Suprapubic skin (tissue), 4 donors: ENCODE data around the gene TEDC2. TPM values are rescaled to one million over a fixed set of nuclear protein-coding genes. Genes with fewer than 3 reads are reported as not detected.
A peak's percentile ranks its signal among the peaks of the same experiment; 100 is the strongest.
"Not testable (repeated sequence)": the region's sequence is repeated elsewhere in the genome, so short reads cannot be mapped to it uniquely, and the experiment has no call there.

Source experiments
- DNase-seq, 2 donors: peaks; one replicate each; pipeline ENCODE4 v3.0.0-alpha.2; 2019; ENCODE audit warnings: low spot score in 2 of 2
- H3K27ac ChIP-seq: fragments of 200-600 bp; sonication (generic); one replicate; pipeline ENCODE4 v1.5.1; 2019
- H3K27me3 ChIP-seq: fragments of 200-600 bp; sonication (generic); one replicate; pipeline ENCODE4 v1.5.1; 2019
- H3K36me3 ChIP-seq: fragments of 200-600 bp; sonication (generic); one replicate; pipeline ENCODE4 v1.5.1; 2019
- H3K4me1 ChIP-seq: fragments of 200-600 bp; sonication (generic); one replicate; pipeline ENCODE4 v1.5.1; 2019
- H3K4me3 ChIP-seq: fragments of 200-600 bp; sonication (generic); one replicate; pipeline ENCODE4 v1.5.1; 2019; ENCODE audit warnings: mild to moderate bottlenecking
- H3K9me3 ChIP-seq: fragments of 200-600 bp; sonication (generic); one replicate; pipeline ENCODE4 v1.5.1; 2019
- EP300 ChIP-seq: sonication (generic); formaldehyde crosslinking; IDR thresholded peaks from one replicate; pipeline ENCODE4 v1.6.1; 2017; ENCODE audit warnings: antibody characterized with exemption
- POLR2A ChIP-seq, 2 donors: fragments of 450-650 bp; IDR thresholded peaks; one replicate each; pipeline ENCODE4 v1.6.1; 2017; ENCODE audit warnings: antibody characterized with exemption in 2 of 2, mild to moderate bottlenecking in 2 of 2, moderate library complexity in 2 of 2
- POLR2AphosphoS5 ChIP-seq, 3 donors: sonication (generic); formaldehyde crosslinking; IDR thresholded peaks; one replicate each; pipeline ENCODE4 v1.6.1; 2017; ENCODE audit warnings: antibody characterized with exemption in 3 of 3
- WGBS: methylation state at CpG from one replicate; pipeline ENCODE4 v1.1.5; 2018; 5-methylcytosine and 5-hydroxymethylcytosine counted together
- total RNA-seq, 4 donors: library from RNA; depleted of rRNA; stranded (reverse); fragments of >200 nt; gene quantifications; one replicate each; pipeline ENCODE4 v1.1.0, GENCODE V29; 2016
- TF ChIP-seq, protein P1 (sequence below), 2 donors: fragments of 200-600 bp in 1 of 2; fragments of 450-650 bp in 1 of 2; sonication (generic) in 1 of 2; IDR thresholded peaks; one replicate each; pipeline ENCODE4 v1.5.1; 2016 to 2019; ENCODE audit warnings: antibody characterized with exemption in 2 of 2, mild to moderate bottlenecking in 1 of 2, moderate library complexity in 1 of 2

The TEDC2 gene
- total RNA-seq, 4 donors from 2014 or later = 1.4 to 2.2 (median 1.6) TPM; not detected in 1

GRCh38 chr16:2475413-2476344 is 15.8 kb downstream of the TEDC2 start:
- TF ChIP-seq EP300 = no peak
- no peak for TF ChIP-seq POLR2AphosphoS5 (IDR thresholded peaks at IDR 0.05)
- TF ChIP-seq, protein P1, sequence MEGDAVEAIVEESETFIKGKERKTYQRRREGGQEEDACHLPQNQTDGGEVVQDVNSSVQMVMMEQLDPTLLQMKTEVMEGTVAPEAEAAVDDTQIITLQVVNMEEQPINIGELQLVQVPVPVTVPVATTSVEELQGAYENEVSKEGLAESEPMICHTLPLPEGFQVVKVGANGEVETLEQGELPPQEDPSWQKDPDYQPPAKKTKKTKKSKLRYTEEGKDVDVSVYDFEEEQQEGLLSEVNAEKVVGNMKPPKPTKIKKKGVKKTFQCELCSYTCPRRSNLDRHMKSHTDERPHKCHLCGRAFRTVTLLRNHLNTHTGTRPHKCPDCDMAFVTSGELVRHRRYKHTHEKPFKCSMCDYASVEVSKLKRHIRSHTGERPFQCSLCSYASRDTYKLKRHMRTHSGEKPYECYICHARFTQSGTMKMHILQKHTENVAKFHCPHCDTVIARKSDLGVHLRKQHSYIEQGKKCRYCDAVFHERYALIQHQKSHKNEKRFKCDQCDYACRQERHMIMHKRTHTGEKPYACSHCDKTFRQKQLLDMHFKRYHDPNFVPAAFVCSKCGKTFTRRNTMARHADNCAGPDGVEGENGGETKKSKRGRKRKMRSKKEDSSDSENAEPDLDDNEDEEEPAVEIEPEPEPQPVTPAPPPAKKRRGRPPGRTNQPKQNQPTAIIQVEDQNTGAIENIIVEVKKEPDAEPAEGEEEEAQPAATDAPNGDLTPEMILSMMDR (IDR thresholded peaks at IDR 0.05) = no peak
- TF ChIP-seq POLR2A (IDR thresholded peaks at IDR 0.05) = no peak
- 19% methylated on average over 18 of the region's 55 CpGs for WGBS
- Histone ChIP-seq H3K9me3 (no peaks in the 10 kb centered on the region), H3K36me3 (no peaks in the 10 kb centered on the region), H3K27me3 (peaks cover 23% of the 10 kb centered on the region), H3K4me1 (peaks cover 53% of the 10 kb centered on the region), H3K27ac (peak overlapping the region; percentile 65), H3K4me3 (peak overlapping the region; percentile 59)
- no peak for DNase-seq

DNA sequence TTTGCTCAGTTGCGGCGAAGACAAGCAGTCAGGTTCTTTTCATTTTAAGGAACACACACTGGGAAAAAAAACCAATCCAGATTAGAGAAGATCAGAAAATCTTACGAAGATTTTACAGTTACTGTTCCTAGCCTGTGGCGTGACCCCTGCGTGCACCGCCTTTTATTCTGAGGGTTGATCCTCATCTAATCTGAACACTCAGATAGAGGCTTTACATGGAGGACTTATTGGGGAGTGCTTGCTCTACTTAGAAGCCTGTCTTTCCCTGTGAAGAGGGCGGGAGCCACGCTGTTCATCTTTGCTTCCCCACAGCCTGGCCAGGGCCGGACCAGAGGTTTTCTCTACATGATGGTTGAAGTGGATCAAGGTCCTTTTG is 16.4 kb downstream of the TEDC2 start:
- Histone ChIP-seq H3K4me1 (peaks cover 52% of the 10 kb centered on the region), H3K27ac (no peak overlapping the region), H3K9me3 (no peaks in the 10 kb centered on the region), H3K4me3 (no peak overlapping the region), H3K27me3 (peaks cover 23% of the 10 kb centered on the region), H3K36me3 (no peaks in the 10 kb centered on the region)
- no peak for DNase-seq
- TF ChIP-seq, protein P1 (IDR thresholded peaks at IDR 0.05) = no peak
- TF ChIP-seq POLR2A (IDR thresholded peaks at IDR 0.05) (no peak), POLR2AphosphoS5 (IDR thresholded peaks at IDR 0.05) (no peak), EP300 (no peak)
- WGBS = 91% methylated on average over 8 of the region's 9 CpGs

DNA sequence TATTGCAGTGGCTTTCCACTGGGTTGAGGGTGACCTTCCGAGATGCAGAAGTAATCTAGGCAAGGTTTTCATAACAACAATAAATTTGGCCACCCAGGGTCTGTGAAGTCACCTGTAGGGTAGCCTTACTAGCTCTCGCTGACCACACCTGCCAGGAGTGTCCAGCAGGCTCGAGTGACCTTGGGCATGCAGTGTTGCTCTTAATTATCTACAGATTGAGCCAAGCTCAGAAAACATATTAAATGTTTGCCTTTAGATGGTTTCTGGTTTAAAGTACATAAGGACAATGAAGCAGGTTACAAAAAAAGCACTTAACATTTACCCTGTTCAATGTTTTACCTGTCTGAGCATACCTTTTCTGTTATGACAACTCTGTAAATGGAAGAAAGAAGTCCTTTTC is 16.8 kb downstream of the TEDC2 start:
- peaks cover 23% of the 10 kb centered on the region for H3K27me3 ChIP-seq
- H3K36me3 ChIP-seq = no peaks in the 10 kb centered on the region
- no peak overlapping the region for H3K4me3 ChIP-seq
- 79% methylated on average over 3 of the region's 3 CpGs for WGBS
- peaks cover 52% of the 10 kb centered on the region for H3K4me1 ChIP-seq
- H3K27ac ChIP-seq = no peak overlapping the region
- DNase-seq = no peak
- TF ChIP-seq EP300 (no peak), POLR2AphosphoS5 (IDR thresholded peaks at IDR 0.05) (no peak)
- no peaks in the 10 kb centered on the region for H3K9me3 ChIP-seq

DNA sequence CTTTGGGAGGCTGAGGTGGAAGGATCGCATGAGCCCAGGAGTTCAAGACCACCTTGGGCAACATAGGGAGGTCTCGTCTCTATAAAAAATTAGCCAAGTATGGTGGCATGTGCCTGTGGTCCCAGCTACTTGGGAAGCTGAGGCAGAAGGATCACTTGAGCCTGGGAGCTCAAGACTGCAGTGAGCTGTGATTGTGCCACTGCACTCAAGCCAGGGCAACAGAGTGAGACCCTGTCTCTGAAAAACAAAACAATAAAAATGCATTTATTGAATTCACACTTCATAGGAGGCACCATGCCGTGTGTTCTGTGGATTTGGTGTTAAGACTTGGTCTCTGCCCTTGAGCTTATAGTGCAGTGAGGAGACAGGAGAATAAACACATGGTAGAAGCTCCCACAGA is 17.4 kb downstream of the TEDC2 start:
- Histone ChIP-seq H3K4me3 (no peak overlapping the region), H3K27me3 (peaks cover 17% of the 10 kb centered on the region), H3K36me3 (no peaks in the 10 kb centered on the region), H3K9me3 (no peaks in the 10 kb centered on the region), H3K4me1 (peaks cover 52% of the 10 kb centered on the region), H3K27ac (no peak overlapping the region)
- DNase-seq = no peak
- no peak for TF ChIP-seq EP300
- TF ChIP-seq POLR2AphosphoS5 (IDR thresholded peaks at IDR 0.05) = no peak
- TF ChIP-seq POLR2A (IDR thresholded peaks at IDR 0.05) = no peak
- TF ChIP-seq, protein P1 (IDR thresholded peaks at IDR 0.05) = no peak
- 98% methylated on average over 3 of the region's 3 CpGs for WGBS

DNA sequence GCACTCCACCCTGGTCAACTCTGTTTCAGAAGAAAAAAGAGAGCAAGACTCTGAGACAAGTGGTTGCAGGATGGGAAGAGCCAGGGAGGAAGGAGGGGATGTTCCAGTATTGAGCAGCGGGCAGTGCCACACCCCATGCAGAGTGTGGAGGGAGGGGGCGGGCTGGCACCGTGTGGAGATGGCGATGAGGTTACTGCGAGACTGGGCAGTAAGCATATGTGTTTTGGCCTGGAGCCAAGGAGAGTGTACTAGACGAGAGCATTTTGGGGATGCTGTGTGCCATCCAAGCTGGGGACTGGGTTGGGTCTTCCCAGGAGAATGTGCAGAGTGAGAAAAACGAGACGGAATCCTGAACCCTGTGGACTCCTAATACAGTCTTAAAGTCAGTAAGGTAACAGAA is 18.4 kb downstream of the TEDC2 start:
- Histone ChIP-seq H3K27ac (no peak overlapping the region), H3K4me1 (peaks cover 60% of the 10 kb centered on the region), H3K4me3 (no peak overlapping the region), H3K36me3 (no peaks in the 10 kb centered on the region), H3K9me3 (no peaks in the 10 kb centered on the region), H3K27me3 (peaks cover 10% of the 10 kb centered on the region)
- no peak for DNase-seq
- 59% methylated on average over 8 of the region's 8 CpGs for WGBS
- no peak for TF ChIP-seq POLR2AphosphoS5 (IDR thresholded peaks at IDR 0.05)
- TF ChIP-seq POLR2A (IDR thresholded peaks at IDR 0.05) = no peak
- TF ChIP-seq EP300 = no peak
- TF ChIP-seq, protein P1 (IDR thresholded peaks at IDR 0.05) = no peak

DNA sequence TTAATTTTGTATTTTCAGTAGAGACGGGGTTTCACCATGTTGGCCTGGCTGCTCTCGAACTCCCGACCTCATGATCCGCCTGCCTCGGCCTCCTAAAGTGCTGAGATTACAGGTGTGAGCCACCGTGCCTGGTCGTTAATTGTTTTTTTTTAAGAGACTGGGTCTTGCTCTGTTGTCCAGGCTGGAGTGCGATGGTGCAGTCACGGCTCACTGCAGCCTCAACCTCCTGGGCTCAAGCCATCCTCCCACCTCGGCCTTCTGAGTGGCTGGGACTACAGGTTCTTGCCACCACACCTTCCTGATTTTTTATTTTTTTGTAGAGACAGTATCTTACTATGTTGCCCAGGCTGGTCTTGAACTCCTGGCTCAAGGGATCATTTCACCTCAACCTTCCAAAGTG is 20.1 kb downstream of the TEDC2 start:
- not testable (repeated sequence) for H3K36me3 ChIP-seq, H3K9me3 ChIP-seq, DNase-seq, H3K4me3 ChIP-seq, H3K27ac ChIP-seq
- WGBS = 93% methylated on average over 10 of the region's 10 CpGs
- Histone ChIP-seq H3K27me3 (peaks cover 10% of the 10 kb centered on the region), H3K4me1 (peaks cover 50% of the 10 kb centered on the region)
